Astrocyte of the cerebellum (primary cell): ENCODE data around the gene GORASP1.

ENCODE experiments used
- DNase-seq: peaks from one replicate; pipeline ENCODE4 v3.0.0-alpha.2; 2011; ENCODE audit warnings: low read depth
- H3K4me3 ChIP-seq: 2 replicates; pipeline ENCODE4 v1.5.1; 2011; ENCODE audit warnings: mild to moderate bottlenecking, low read depth, low read length, moderate library complexity
- in situ Hi-C: cut with HindIII; loops from 2 replicates; pipeline ENCODE4 v1.10.0; 2017; ENCODE audit warnings: low sequenced_read_pairs
- TF ChIP-seq, protein P1 (sequence below): IDR thresholded peaks from 2 replicates; pipeline ENCODE4 v1.5.1; 2012; ENCODE audit warnings: low read length, low read depth, moderate library complexity, mild to moderate bottlenecking; ENCODE audit errors: missing control alignments

GORASP1 gene

DNA sequence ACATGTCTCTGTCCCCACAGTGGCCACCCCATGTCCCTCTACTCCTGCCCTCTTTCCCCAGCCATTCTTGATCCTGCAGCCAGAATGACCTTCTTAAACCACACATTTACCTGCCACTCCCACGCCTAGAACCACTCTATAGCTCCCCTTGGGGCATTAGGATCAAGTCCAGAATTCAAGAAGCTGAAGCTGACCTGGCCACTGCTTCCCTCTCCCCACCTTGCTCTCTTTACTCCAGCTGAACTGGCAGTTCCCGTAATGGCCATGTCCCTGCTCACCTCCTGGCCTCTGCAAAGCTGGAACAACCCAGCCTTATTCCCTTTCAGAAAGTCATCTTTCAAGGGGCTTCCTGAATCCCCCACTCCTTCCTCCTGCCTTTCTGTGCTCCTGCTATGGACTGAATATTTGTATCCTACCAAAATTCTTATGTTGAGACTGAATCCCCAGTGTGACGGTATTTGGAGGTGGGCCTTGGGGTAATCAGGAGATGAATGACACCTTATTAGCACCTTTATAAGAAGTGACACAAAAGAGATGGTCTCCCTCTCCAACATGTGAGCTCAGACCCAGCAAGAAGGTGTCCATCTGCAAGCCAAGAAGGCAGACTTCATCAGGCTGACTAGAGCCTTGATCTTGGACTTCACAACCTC, 42.2 kb upstream of the GORASP1 start:
- H3K4me3 ChIP-seq: no peak overlapping the region
- TF ChIP-seq, protein P1, sequence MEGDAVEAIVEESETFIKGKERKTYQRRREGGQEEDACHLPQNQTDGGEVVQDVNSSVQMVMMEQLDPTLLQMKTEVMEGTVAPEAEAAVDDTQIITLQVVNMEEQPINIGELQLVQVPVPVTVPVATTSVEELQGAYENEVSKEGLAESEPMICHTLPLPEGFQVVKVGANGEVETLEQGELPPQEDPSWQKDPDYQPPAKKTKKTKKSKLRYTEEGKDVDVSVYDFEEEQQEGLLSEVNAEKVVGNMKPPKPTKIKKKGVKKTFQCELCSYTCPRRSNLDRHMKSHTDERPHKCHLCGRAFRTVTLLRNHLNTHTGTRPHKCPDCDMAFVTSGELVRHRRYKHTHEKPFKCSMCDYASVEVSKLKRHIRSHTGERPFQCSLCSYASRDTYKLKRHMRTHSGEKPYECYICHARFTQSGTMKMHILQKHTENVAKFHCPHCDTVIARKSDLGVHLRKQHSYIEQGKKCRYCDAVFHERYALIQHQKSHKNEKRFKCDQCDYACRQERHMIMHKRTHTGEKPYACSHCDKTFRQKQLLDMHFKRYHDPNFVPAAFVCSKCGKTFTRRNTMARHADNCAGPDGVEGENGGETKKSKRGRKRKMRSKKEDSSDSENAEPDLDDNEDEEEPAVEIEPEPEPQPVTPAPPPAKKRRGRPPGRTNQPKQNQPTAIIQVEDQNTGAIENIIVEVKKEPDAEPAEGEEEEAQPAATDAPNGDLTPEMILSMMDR: no peak
- in situ Hi-C loops: no loop called here
- no peak for DNase-seq

- no peak for DNase-seq
- TF ChIP-seq, protein P1: no peak
- H3K4me3 ChIP-seq: no peak overlapping the region
- in situ Hi-C loops: no loop called here
These were observed 41.6 kb upstream of the GORASP1 start for GRCh38 chr3:39149059-39149455.

DNA sequence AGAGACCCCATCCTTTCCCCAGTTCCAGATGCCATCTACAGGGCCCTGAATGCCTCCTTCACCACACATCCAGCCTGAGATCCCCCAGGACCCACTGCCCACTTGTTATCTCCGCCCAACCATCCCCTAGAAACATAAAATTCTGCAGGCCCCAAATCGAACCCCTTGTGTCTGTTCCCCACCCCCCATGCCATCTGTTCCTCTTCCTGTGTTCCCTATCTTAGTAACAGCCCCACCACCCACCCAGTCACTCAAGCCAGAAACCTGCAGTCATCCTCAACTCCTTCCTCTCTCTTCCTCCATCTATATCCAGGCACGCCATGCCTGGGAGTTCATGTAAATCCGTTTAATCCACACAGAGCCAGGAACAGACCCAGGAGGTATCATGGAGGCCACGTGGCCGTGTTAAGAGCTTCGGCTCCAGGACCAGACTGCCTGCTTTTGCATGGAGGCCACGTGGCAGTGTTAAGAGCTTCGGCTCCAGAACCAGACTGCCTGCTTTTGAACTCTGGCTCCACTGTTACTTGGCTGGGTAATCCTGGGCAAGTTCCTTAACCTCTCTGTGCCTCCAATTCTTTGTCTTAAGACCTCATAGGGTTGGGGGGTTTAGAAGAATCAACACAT, 41.1 kb upstream of the GORASP1 start:
- TF ChIP-seq, protein P1: no peak
- H3K4me3 ChIP-seq: no peak overlapping the region
- no peak for DNase-seq

DNA sequence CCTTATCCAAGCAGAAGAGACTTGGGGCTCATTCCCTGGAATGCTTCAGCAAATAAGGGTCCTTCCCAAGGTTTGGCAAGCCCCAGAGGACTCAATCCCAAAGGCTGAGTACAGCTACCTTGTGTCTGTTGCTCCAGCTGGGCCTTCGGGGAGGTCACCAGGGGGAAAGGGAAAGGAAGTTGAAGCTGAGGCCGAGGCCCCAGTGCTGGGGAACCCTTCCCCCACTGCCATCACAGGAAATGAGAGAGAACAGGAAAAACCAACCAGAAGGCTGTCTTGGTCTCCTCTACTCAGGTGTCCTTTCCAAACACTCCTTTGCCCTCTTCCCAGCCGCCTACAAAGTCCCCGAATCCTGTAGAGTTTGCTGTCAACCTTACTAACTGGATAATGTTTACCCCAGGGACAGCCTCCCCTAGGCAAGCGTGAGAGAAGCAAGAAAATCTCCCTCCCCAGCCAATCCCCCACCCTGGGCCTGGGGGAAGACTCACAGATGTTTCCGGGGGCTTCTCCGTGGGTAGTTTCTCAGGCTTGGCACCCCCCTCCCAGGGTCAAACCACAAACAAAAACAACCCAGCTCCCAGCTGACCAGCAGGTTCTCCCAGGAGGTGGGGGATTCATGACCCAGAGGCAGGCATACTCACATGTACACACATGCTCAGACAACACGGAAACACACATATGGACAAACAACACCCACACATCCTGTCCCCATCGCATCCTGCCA, 40.4 kb upstream of the GORASP1 start:
- in situ Hi-C loops: no loop called here
- DNase-seq: no peak
- H3K4me3 ChIP-seq: no peak overlapping the region
- TF ChIP-seq, protein P1: no peak

More for the DNA sequence above, 41.1 kb upstream of the GORASP1 start:
- in situ Hi-C loops: no loop called here

GRCh38 chr3:39146611-39147591, 39.5 kb upstream of the GORASP1 start:
- no peak overlapping the region for H3K4me3 ChIP-seq
- in situ Hi-C loops: no loop called here
- TF ChIP-seq, protein P1: no peak
- DNase-seq: peak; percentile 77

DNA sequence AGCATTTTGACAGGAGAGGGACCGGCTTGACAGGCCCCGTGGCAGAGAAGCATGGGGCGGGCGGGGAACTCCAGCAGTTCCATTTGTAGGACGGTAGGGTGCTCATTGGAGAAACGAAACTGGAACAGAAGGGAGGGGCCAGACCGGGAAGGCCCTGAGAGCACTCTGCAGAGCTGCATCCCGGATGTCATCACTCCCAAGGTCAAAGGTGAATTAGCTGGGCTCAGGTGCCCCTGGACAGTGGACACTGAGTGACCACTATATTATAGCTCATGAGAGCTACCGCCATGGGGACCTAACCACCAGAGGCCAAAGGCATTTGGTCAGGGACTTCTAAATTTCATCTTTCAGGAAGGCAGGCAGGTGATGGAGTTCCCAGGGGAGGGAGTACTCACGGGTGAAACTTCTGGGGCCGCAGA, 38.7 kb upstream of the GORASP1 start:
- TF ChIP-seq, protein P1: no peak
- no peak for DNase-seq
- no peak overlapping the region for H3K4me3 ChIP-seq
- in situ Hi-C loops: no loop called here
